IPS-11a (cell line): ENCODE data around the gene GJA3.

Experiments used
- H3K4me3 ChIP-seq: one replicate; pipeline ENCODE4 v1.5.1; 2013; ENCODE audit warnings: low read depth, low read length, control low read depth

Gene GJA3

GRCh38 chr13:20185366-20186056 lies 24.7 kb upstream of the GJA3 start:
- H3K4me3 ChIP-seq = no peak overlapping the region

GRCh38 chr13:20182231-20182846 lies 21.5 kb upstream of the GJA3 start:
- no peak overlapping the region for H3K4me3 ChIP-seq

- no peak overlapping the region for H3K4me3 ChIP-seq
These were observed 20.3 kb upstream of the GJA3 start for GRCh38 chr13:20181188-20181587.

GRCh38 chr13:20178156-20178555 lies 17.3 kb upstream of the GJA3 start:
- no peak overlapping the region for H3K4me3 ChIP-seq

- no peak overlapping the region for H3K4me3 ChIP-seq
These were observed 16.4 kb upstream of the GJA3 start for GRCh38 chr13:20177049-20177831.

GRCh38 chr13:20175907-20176652 lies 15.2 kb upstream of the GJA3 start:
- H3K4me3 ChIP-seq = no peak overlapping the region

GRCh38 chr13:20175406-20175794 lies 14.5 kb upstream of the GJA3 start:
- H3K4me3 ChIP-seq = no peak overlapping the region

- H3K4me3 ChIP-seq = no peak overlapping the region
These were observed 14.0 kb upstream of the GJA3 start for GRCh38 chr13:20174656-20175405.

- H3K4me3 ChIP-seq = no peak overlapping the region
These were observed 12.4 kb upstream of the GJA3 start for GRCh38 chr13:20173116-20173746.

GRCh38 chr13:20171364-20171763 lies 10.5 kb upstream of the GJA3 start:
- H3K4me3 ChIP-seq = no peak overlapping the region

- H3K4me3 ChIP-seq = no peak overlapping the region
These were observed 10.1 kb upstream of the GJA3 start for GRCh38 chr13:20170921-20171320.

GRCh38 chr13:20168396-20168795 lies 7.5 kb upstream of the GJA3 start:
- H3K4me3 ChIP-seq = no peak overlapping the region

- H3K4me3 ChIP-seq = no peak overlapping the region
These were observed 4.8 kb upstream of the GJA3 start for GRCh38 chr13:20165417-20166257.

GRCh38 chr13:20161951-20162300 lies 1.1 kb upstream of the GJA3 start:
- H3K4me3 ChIP-seq = peak overlapping the region; percentile 47

GRCh38 chr13:20161275-20161950 lies 561 bp upstream of the GJA3 start:
- H3K4me3 ChIP-seq = peak overlapping the region; percentile 47

- no peak overlapping the region for H3K4me3 ChIP-seq
These were observed 1.1 kb downstream of the GJA3 start for GRCh38 chr13:20159646-20160305.

GRCh38 chr13:20157151-20157796 lies 3.6 kb downstream of the GJA3 start:
- H3K4me3 ChIP-seq = no peak overlapping the region

GRCh38 chr13:20156702-20157101 lies 4.2 kb downstream of the GJA3 start:
- no peak overlapping the region for H3K4me3 ChIP-seq
